ENCODE measurements around the gene TMEM8B.

TMEM8B gene

DNA sequence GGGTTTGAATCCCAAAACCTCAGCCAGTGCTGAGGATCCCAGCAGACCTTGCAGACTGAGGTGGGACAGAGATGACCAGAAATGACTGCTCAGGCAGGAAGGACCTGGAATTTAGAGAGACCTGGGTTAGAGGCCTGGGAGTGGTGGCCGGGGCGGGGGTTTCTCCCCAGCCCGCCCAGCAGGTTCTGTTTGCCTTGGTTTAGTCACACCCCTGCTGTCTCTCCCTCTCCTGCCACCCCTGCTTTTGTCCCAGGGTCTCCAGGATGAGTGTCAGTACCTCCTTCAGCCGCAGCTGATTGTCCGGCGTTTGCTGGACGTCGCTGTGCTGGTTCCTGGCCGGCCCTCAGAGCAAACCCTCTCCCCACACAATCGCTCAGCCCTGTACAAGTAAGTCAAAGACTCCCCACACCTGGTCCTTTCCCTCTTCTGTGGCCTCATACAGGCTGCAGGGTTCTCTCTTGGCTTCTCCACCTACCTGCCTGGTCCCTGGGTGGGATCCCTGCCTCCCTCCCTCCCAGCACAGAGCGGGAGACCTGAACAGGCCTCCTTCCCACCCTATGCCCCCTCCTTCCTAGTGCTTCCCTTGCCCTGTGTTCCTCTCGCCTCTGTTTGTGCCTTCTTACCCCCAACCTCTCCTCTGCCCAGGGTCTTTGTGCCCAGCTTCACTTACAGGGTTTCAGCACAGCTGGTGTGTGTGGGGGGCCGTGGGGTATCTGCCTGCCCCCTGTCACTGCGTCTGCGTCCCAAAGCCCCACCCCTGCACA lies 12.0 kb downstream of the TMEM8B start:
- no peak for DNase-seq

DNA sequence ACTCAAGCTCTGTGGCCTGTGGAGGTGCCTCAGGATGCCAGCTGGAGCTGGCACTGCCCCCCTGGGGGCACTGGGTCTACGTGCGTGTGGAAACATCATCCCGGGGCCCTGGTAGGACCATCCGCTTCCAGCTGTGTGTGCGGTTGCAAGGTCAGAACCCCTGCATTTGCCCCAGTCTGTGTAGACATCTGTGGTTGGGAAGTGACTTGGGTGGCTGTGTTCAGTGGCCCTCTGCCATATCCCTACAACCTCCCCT lies 12.5 kb downstream of the TMEM8B start:
- DNase-seq: no peak

DNA sequence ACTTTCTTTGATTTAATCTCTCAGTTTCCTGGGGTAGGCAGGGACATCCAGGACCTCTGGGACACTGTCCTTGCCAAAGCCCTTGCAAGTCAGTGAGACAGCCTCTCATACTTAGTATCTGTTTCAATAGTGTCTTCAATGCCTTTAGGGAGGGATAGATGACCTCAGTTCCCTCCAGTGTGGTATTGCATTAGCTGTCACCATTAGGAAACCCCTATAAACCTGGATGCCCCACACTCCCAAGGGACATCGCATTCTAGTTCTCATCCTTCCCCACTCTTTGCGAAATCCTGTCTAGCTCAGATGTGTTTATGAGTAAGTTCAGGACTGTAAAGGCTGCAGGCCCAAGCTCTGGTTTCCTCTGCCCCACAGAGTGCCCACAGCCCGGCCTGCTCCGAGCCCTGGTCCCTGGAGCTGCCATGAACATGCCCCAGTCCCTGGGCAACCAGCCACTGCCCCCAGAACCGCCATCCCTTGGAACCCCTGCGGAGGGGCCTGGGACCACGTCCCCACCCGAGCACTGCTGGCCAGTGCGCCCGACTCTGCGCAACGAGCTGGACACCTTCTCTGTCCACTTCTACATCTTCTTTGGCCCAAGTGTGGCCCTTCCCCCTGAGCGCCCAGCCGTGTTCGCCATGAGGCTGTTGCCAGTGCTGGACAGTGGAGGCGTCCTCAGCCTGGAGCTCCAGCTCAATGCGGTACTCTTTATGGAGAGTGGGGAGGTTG lies 13.2 kb downstream of the TMEM8B start:
- no peak for DNase-seq

DNA sequence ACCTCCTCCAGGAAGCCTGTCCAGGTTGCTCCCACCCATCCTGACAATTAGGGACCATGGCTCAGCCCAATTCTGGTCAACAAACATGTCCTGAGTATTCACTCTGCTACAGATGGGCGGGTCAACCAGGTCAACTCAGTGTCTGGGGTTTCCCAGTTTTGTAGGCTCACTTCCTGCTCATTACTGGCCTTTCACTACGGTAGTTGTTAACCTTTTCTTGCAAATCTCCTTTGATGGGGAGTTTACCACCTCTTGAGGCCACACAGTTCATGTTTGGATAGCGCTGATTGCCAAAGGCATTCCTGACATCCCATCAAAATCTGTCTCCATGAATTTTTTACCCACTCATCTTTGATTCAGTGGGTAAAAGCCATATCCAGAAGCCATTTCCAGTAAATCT lies 13.8 kb downstream of the TMEM8B start:
- no peak for DNase-seq

DNA sequence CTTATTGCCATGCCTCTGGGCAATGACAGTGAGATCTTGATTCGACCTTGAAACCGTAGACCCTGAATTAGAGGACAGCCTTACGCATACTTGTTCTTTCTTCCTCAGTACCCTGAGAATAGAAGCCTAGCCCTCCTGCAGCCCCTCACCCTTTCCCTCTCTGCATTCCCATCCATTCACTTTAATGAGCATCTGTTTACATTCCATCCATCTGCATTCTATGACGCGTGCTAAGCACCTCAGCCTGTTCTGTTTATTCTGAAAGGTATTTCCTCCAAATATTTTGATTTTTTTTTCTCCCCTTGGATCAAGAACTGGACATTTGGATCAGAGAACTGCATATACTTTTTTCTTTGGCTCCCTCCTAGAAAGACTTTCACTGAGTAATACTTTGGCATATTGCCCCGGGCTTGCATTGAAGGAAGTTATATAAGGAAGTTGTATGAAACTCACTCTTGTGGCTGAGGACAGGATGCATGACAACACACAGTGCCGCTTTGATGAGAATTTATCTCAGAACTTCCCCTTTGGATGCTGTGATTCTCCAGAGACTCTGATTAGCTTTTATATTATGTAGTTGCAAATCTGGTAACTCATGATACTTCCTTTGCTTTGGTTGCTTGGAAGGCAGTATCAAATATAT lies 15.7 kb downstream of the TMEM8B start:
- DNase-seq: no peak

DNA sequence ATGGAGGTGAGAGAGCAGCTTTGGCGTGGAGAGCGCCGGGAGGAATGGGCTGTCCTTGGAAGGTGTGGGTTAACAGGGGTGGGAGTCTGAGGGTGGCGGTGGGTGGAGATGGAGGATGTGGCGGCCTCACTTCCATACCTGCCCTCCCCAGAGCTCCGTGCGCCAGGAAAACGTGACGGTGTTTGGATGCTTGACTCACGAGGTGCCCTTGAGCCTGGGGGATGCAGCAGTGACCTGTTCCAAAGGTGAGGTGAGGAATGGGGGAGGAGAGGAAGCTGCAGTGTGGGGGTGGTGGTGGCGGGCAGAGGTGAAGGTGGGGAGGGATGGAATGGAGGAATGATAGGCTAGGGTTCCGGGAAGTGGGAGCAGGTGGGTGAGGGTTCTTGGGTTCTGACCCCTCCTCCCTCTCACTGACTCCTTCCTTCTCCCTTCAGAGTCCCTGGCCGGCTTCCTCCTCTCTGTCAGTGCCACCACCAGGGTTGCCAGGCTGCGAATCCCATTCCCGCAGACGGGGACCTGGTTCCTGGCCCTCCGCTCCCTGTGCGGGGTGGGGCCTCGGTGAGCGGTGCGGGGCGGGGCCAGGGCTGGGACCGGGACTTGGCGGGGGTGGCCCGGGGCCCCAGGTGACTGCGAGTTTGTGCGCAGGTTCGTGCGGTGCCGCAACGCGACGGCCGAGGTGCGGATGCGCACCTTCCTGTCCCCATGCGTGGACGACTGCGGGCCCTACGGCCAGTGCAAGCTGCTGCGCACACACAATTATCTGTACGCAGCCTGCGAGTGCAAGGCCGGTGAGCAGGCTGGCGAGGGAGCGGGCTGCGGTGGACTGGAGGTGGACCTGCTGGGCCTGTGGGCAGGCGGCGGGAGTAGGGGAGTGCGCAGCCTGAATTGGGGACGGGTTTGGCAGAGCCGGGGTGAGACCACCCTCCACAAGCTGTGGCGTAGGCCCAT lies 17.1 kb downstream of the TMEM8B start:
- no peak for DNase-seq

DNA sequence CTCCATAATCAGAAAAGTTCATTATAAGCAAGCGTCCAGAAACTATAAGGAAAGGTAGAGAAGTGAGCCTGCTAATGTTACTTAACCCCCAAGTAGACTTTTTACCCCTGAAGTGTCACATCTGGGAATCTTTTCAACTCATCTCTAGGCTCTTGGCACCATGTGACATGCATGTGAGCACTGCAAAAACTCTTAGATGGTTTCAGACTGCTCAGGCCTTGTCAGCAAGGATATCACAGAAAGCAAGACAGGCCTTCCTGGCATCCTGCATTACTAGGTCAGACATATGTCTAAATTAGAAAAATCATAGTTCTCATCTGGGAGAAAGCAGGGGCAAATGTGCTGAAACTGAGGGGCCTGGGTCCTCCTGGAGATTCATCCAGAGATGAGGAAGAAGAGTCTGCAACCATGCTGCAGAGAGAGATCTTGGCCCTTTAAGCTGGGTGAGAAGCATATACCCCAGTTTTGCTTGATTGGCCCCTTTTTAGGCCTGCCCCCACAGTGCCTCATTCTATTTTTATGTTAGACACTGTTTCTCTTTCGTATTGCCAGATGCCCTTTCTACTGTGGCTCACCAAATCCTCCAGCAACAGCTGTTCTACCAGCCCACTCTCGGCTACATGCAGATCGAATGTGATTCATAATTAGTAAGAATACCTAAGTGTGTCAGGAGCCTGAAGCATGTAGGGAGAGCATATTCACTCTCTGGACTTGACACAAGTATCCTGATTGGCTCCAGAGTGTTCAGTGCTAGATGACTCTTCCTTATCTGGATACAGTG lies 19.0 kb downstream of the TMEM8B start:
- peak in 1 of 2 donors; percentile 18 for DNase-seq

DNA sequence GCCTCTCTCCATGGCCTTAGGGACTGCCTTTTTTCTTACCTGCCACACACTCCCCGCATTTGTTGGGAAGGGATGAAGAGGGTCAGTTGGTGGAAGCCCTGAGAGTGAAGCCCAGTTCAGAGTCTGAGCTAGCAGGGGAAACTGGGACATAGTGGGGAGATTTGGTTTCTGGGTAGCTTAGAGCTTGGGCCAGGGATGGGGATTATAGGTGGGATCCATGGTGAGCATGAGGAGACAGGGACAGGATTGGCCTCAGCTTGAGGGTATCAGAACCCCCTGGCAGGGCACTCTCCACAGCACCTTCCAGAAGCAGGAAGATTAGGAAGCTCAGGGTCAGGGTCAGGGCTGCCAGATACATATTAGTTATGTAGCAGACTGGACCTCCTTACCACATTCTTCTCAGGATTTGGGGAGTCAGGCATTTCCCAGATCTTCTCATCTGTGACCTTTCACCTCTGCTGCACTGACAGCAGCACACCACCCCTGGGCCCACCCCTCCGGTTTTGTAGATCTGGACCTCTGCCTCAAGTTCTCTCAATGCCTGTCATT lies 23.3 kb downstream of the TMEM8B start:
- no peak for DNase-seq

DNA sequence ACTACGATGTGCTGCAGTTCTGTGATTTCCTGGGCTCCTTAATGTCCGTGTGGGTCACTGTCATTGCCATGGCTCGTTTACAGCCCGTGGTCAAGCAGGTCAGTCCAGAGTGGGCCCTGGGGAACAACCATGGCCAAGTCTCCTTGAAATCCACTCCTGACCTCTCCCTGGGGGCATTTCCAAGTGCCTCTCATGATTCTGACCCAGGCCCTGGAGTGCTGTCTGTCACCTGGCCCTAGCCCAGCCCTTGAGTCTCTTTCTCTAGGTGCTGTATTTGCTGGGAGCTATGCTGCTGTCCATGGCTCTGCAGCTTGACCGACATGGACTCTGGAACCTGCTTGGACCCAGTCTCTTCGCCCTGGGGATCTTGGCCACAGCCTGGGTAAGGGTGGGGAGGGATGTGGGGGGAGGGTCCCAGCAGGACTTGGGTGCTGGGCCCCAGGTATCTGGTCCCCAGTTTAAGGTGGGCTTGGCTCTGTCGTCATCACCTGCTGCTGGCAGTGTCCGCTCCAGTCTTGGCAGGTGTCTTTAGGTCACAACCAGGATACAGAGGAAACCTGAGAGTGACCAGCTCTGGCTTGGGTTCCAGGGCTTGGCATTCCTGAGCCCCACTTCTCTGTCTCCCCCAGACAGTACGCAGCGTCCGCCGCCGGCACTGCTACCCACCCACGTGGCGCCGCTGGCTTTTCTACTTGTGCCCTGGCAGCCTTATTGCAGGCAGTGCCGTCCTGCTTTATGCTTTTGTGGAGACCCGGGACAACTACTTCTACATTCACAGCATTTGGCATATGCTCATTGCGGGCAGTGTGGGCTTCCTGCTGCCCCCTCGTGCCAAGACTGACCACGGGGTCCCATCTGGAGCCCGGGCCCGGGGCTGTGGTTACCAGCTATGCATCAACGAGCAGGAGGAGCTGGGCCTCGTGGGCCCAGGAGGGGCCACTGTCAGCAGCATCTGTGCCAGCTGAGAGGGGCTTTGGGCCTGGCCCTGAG lies 24.1 kb downstream of the TMEM8B start:
- DNase-seq: no peak

DNA sequence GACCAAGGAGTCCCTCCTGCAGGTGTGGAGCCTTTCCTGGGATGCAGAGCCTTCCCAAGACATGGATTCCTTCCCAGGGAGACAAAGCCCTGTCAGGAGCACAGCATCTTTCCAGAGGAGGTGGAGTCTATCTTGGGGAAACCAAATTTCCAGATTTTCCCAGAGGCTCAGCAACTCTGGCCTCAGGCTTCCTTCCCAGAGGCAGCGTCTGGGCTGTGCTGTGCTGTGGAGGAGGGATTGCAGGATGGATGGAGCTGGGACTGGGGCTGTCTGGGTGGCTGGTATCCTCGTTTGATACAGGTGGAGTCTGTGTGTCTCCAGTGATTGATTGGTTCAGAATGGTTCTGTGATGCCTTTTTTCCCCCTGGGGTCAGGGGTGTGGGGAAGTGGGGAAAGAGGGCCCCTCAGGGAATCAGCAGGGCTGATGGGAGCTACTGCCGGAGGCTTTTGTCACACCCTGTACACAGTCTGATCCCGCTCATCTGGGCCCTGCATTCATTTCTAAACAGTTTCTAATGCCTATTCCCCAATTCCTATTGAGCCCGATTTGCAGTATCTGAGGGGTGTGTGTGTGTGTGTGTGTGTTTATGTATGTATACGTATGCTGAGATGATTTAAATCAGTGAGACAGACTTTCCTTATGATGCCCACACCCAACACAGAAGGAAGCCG lies 25.2 kb downstream of the TMEM8B start:
- DNase-seq: no peak

DNA sequence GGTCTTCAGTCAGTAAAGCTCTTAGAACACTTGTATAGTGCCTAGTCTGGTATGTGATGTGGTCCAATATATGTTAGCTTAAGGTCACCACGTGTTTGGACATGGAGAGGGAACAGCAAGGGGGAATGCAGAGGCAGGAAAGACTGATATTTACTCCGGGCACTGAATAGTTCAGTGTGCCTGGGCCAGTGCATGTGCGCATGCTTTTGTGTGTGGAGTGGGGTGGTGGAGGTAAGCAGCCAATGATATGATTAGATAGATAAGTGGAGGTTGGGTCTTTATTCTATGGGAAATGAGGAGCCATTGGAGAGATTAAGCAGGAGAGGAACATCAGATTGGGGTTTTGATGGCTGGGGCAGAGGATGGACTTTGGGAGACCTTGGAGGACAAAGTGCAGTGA lies 27.2 kb downstream of the TMEM8B start:
- DNase-seq: no peak

DNA sequence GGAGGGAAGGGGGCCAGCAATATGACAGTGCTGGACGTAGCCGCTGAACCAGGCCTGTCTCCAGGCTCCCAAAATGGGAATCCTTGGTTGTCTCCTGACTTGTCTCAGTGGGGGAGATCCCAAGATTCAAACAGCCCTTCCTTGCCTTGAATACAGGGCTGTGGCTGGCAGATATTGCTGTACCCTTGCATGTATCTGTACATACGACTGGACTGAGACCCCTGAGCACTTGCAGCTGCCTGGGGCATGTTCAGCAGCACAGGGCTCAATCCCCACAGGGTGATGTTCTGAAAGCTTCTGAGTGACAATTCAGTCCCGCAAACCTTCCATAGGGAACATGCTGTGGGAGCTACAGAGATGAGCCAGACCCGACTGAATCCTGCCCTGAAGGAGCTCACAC lies 27.9 kb downstream of the TMEM8B start:
- DNase-seq: no peak

DNA sequence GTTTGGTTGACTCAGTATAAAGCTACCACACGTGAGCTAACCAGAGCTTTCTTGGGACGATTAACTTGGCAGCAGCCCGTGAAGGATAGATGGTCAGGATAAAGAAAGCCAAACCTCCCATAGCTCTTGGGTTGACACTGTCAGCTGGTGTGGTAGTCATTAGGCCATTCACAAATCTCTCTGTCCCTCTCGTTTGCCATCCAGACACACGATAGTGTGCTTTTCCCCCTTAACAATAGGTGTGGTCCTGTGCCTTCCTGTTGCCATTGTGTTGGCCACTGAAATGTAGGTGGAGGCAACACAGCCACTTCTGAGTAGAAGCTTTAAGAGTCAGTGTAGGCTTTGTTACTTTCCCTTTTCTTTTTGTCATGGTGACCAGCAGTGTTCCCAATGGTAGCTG lies 29.4 kb downstream of the TMEM8B start:
- no peak for DNase-seq

DNA sequence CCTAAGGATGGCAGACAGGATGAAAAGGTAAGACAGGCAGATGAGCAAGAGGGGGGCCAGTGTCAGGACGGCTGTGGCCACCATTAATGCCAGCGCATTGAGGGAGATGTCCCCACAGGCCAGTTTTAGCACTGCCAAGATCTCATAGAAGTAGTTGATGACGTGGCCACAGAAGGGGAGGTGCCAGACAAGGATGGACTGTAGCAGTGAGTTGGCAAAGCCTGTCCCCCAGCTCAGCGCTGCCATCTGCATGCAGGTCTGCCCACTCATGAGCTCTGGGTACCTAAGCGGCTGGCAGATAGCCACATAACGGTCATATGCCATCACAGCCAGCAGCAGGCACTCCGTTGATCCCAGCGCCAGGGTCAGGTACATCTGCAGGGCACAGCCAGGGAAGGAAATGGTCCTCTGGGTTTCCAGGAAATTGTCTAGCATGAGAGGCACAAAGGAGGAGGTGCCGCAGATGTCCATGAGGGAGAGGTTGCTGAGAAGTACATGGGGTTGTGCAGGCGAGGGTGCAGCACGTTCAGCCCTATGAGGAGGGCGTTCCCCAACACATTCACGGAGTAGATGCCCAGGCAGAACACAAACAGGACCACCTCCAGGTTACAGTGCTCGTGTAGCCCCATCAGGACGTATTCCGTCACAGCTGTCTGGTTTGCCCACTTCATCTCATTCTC lies 30.4 kb downstream of the TMEM8B start:
- DNase-seq: no peak

DNA sequence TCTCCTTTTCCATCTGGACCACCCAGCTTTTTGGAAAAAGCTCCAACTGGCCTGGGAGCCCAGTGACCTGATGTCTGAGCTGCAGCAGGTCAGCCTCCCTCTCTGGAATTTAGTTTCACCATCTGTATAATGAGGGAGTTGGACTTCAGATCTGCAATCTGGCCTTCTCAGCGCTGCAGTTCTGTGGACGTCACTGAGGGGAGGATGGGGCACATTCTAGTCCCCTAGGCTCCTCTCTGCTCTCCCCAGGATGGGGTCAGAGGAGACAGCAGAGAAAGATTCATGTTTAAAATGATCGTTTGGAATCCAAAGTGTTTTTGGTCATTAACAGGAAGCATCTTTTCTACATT lies 30.9 kb downstream of the TMEM8B start:
- DNase-seq: no peak

DNA sequence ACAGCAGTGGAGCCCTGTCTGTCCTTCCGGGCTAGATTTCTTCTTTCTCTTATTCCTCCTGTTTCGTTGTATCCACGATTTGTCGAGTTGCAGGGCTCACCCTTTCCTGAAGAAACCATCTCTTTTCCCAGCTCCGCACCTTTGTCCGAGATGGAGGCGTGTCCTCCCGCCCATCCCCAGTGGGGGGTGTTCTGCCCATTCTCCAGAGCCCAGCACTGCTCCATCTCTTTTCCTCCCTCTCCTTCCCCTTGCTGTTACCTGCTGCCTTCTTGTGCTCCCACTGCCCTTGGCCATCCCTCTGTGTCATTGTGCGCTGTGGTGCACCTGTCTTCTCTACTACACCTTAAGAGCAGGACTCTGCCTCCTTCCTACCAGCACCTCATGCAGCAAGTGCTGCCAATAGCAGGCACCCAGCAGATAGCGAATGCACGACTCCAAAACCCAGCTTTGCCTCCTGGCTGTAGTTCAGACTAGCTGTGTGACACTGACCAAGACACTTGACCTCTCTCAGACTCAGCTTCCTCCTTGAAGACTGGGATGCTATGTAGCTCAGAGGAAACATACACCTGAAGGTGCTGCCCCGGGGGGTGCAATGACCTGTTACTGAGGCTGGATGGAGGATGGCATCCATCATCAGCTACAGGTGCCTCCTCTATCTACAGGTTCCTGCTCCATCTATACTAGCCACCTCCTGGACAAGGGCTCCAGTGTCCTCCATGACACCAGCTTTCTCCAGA lies 32.3 kb downstream of the TMEM8B start:
- no peak for DNase-seq

DNA sequence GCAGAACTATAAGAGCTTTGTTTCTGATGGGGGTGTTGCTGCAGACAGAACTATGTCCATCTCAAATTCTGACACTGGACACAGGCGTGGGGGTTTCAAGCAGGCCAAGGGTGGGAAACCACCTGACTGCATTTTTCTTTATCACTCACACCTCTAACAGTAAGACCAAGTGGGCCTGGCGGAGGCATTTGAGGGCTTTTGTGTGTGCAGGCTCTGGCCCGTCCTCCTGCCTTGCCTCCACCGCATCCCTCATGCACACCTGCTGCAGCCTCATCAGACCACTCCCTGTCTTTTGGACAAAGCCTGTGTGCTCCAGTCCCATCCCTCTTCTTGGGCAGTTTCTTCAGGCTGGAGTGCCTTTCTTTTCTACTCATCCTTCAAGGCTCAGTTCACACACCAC lies 33.3 kb downstream of the TMEM8B start:
- no peak for DNase-seq

DNA sequence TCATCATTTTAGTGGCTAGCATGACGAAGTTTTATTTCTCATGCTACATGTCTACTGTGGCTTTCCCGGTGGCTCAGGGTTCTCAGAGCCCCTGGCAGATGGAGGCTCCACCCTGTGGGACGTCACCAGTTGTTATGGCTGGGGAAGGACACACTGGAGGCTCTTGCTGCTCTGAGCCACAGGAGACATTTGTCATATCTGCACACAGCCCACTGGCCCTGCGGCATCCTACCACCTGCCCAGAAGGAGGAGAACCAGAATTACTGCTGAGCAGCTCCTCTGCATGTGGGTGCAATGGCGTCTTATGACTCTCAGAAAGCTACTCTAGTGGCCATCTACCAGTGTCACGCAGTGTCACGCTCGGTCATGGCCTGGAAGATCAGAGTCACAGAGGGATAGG lies 34.6 kb downstream of the TMEM8B start:
- no peak for DNase-seq

DNA sequence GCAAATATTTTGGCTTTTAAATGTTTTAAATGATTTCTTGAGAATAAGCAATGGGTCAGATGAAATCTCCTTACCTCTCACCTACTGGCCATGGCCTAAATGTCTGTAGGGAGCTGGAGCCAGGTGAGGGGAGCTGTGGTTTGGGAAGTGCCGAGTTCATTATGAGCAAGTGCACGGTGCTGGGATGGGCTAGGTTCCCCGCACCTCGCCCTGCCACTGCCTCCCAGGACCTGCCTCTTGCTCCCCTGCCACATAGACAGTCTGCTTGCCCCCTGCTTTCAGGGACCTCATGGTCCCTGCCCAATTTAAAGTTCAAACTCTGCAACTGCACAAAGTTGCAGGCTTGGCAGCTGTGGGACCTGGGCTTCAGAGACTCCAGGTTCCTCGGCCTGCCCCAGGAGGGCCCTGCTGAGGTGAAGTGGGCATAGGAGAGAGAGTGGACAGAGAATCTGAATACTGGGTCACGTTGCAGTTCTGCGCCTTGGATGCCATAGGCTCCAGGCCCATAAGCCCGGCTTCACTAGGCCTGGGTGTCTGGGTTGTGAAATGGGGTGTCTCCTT lies 35.7 kb downstream of the TMEM8B start:
- DNase-seq: no peak
